NCI-H2196 treated with DMSO at 0.1 percent for 48 hours (cell line): ENCODE results near the gene GGCX.
"Not testable (repeated sequence)": the region's sequence is repeated elsewhere in the genome, so short reads cannot be mapped to it uniquely, and the experiment has no call there.

Source experiments
- DNase-seq: peaks from one replicate; lab custom pipeline; 2025; ENCODE audit not compliant: unreplicated experiment; lab: John Stamatoyannopoulos, UW

The GGCX gene

GRCh38 chr2:85561280-85562212, at the start of gene GGCX:
GGCX (minus strand) TSS chr2:85561493; CDS start chr2:85561428, 65 bp downstream.
- peak; percentile 59 for DNase-seq

- no peak for DNase-seq
Measured at GRCh38 chr2:85607268-85608215, 46.2 kb upstream of the GGCX start.

GRCh38 chr2:85606116-85606455, 44.8 kb upstream of the GGCX start:
- no peak for DNase-seq

GRCh38 chr2:85605406-85606115, 44.3 kb upstream of the GGCX start:
- DNase-seq = no peak

GRCh38 chr2:85604568-85605339, 43.5 kb upstream of the GGCX start:
- DNase-seq = no peak

GRCh38 chr2:85604133-85604444, 42.8 kb upstream of the GGCX start:
- not testable (repeated sequence) for DNase-seq

DNA sequence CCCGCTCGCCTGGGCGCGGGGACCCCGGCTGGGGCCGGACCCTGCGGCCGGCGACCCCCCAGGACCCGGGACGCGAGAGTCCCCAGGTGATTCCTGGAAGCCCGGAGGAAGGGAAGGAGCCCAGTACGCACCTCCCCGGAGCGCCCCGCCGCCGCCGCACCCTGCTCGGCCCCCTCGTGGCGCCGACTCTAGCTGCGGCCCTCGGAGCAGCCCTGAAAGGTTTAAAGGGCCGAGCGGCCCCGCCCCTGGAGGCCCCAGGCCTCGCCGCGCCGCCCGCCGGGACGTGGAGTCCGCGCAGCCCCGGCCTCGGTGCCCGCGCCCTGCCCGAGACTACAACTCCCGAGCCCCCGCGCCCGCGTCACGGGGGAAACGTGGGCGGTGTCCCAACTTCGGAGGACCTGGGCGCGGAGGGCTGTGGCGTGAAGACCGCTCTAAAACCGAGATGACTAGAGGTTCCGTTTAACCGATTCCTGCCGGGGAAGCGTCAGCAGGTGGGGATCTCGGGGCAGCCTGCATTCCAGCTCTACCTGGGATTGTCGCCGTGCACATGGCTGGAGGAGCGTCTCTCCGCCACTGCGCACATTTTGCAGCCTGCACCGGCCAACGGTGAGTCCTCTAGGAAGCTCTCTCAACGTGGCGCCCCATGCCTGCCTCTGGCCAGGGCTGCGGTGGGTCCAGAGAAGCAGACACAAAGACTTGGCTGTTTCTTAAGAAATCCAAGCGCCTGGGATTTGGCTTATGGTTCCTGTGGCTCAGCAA, 41.4 kb upstream of the GGCX start, which contains the start of gene TMEM150A:
Gene TMEM150A (minus strand): TSS at position 223 of the 759 bp plus-strand sequence. CDS start 750 bp downstream, outside the sequence.
- peak; percentile 41 for DNase-seq

DNA sequence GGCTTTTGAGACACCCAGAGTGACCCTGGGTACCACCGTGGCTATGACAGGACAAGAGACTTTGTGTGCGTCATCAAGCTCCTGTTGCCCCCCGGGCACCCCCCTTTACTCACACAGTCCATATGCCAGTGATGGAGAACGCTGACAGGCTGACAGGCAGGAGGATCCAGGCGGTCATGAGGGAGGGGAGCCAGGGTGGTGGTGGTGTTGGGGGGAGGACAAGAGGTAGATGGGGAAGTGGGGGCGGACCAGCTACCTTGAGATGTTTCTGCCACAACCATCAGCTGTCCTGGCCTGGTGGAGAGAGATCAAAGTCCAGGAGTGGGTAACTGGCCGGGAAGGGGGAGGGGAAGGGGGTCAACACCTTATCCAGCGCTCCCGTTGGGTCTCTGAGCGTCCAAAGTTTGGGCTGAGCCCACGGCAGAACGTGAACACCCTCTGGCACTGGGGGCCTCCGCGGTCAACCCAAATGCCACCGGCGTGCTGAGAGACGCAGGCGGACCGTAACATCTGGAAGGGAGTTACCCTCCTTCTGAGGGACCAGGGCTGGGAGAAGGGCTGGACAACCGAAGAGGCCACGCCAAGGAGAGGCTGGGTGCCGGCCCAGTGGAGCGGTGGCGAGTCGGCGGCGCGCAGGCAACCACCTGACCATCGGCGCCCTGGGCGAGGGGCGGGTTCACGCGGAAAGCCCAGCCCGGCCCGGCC, 40.6 kb upstream of the GGCX start:
- DNase-seq = no peak

DNA sequence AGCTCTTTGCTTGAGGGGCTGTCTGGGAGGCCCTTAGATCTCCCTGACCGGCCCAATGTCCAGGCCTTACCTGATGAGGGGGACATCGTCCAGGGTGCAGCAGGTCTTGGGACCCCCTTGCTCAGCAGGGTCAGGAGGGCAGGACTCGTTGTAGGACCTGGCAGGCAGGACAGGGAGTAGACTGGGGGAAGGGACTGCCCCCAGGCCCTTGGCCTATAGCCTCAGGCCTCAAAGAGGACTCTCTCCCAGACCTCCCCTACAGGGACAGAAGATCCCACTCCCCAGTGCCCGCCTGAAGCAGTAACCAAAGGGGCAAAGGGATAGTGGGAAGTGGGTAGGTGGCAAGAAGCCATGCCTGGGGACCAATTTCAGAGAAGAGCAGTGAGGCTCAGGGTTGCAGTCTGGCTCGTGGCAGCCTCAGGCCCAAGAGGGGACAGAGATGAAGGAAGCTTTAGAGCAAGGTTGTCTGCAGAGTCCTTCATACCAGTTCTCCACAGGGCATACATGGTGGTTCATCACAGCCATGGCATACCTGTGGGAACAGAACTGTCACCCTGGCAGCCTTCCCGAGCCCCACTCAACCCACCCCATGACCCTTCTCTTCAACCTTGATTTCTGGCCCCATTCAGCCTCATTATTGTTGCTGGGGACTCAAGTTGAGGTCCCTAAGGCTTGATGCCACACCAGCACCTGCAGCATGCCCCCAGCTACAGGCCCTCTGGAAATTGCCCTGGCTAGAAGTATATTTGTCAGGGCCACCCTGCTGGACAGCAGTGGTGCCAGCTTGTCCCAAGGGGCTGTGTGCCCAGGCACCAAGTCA, 39.9 kb upstream of the GGCX start:
- DNase-seq = no peak

DNA sequence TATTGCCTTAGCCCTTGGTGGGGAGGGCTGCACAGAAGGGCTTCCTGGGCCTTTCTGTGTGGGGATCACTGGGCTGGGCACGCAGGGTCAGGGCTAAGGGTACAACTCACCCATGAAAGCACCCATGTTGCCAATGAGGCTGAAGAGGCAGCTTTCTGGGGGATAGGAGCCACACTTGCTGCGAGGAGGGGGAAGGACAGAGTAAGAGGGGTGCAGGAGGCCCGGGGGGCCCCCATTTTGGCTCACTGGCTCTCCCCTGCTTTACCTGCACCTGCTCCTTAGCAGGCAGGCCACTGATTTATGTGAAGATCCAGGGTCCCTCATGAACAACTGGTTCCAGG, 38.9 kb upstream of the GGCX start:
- DNase-seq = no peak

GRCh38 chr2:85599468-85600234, 38.4 kb upstream of the GGCX start:
- no peak for DNase-seq

GRCh38 chr2:85598594-85599340, 37.5 kb upstream of the GGCX start:
- DNase-seq = no peak

DNA sequence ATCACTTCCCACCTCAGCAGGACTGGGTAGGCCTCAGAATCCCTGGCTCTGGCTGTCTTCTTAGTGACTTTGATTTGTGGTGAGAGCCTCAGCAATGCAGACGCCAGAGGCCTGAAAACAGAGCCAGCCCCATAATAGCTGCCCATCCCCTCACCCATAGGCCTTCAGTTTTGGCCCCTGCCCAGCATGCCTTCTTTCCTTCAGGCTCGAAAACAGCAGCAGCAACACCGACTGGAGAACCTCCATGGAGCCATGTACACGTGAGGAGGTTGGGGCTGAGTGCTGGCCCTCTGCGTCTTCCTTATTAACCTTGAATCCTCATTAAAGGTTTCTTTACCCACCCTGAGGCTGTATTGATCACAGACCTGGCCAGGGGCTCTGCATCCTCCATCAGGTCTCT, 35.9 kb upstream of the GGCX start:
- no peak for DNase-seq

DNA sequence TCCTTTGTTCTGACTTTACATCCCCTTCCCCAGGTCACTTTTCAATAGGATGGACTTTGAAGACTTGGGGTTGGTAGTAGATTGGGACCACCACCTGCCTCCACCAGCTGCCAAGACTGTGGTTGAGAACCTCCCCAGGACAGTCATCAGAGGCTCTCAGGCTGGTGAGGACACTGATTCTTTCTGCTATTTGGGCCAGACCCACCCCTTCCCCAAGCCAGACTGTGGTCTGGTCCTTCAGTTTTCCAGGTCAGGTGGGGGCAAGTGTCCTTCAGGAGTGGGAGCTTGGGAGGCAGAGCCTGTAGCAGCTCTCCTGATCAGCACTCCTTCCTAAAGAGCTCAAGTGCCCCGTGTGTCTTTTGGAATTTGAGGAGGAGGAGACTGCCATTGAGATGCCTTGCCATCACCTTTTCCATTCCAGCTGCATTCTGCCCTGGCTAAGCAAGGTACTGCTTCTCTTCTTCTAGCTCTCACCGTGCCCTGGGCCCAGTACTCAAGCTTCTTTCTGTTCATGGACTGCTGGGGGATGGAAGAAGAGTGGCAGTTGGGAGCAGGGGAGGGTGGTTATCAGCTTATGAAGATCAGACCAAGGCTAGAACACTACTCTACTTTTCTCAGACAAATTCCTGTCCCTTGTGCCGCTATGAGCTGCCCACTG, 35.3 kb upstream of the GGCX start:
- no peak for DNase-seq

DNA sequence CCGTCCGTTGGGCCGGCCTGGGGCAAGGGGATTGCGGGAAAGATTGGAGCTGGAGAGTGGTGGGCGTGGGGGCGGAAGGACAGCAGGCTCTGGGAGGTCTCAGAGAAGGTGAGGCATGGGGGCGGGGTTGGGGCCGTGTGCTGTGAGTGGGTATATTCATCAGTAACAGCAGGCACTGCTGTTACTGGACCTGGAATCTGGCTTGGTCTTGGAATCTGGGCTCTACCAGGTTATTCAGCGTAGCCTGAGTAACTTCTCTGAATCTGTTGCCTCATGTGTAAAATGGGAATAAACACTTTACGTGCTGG, 34.7 kb upstream of the GGCX start:
- no peak for DNase-seq

GRCh38 chr2:85595301-85596025, 34.2 kb upstream of the GGCX start, which contains the start of gene RNF181:
RNF181 (plus strand) TSS chr2:85595745; CDS start chr2:85595764, 19 bp downstream.
- DNase-seq = peak; percentile 84
